ENCODE measurements around the gene GNPDA1.

GNPDA1 gene

GRCh38 chr5:141989720-141990119, 23.1 kb downstream of the GNPDA1 start:
- Histone ChIP-seq H4K20me1 (ENCODE audit: low read depth, low read length) (no peaks in the 10 kb centered on the region), H3K9ac (ENCODE audit: low read length) (no peak overlapping the region), H3K9me3 (ENCODE audit: insufficient read depth, low read length) (no peaks in the 10 kb centered on the region), H3K27me3 (ENCODE audit: low read length) (no peaks in the 10 kb centered on the region), H3K4me2 (ENCODE audit: low read depth, low read length, poor library complexity, severe bottlenecking) (no peak overlapping the region), H3K9me2 (replicated peaks; ENCODE audit: insufficient read depth, low read length) (no peaks in the 10 kb centered on the region), H3K4me3 (ENCODE audit: insufficient read depth, low read length, poor library complexity, severe bottlenecking) (no peak overlapping the region), H3K27ac (ENCODE audit: low read depth, low read length) (no peak overlapping the region), H3K79me2 (ENCODE audit: insufficient read depth, low read length) (no peaks in the 10 kb centered on the region), H3F3A (ENCODE audit: insufficient read depth) (no peaks in the 10 kb centered on the region), H2AFZ (ENCODE audit: low read depth, low read length, severe bottlenecking) (no peak overlapping the region), H3K36me3 (ENCODE audit: low read length) (peaks cover 9% of the 10 kb centered on the region; the same call in 1 of the 2 replicates)
- no peak for TF ChIP-seq EZH2phosphoT487 (conservative IDR thresholded peaks at IDR 0.05; ENCODE audit: low read length)
- TF ChIP-seq, protein P1, sequence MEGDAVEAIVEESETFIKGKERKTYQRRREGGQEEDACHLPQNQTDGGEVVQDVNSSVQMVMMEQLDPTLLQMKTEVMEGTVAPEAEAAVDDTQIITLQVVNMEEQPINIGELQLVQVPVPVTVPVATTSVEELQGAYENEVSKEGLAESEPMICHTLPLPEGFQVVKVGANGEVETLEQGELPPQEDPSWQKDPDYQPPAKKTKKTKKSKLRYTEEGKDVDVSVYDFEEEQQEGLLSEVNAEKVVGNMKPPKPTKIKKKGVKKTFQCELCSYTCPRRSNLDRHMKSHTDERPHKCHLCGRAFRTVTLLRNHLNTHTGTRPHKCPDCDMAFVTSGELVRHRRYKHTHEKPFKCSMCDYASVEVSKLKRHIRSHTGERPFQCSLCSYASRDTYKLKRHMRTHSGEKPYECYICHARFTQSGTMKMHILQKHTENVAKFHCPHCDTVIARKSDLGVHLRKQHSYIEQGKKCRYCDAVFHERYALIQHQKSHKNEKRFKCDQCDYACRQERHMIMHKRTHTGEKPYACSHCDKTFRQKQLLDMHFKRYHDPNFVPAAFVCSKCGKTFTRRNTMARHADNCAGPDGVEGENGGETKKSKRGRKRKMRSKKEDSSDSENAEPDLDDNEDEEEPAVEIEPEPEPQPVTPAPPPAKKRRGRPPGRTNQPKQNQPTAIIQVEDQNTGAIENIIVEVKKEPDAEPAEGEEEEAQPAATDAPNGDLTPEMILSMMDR (IDR thresholded peaks at IDR 0.05; ENCODE audit: insufficient read depth, low read length, poor library complexity, severe bottlenecking), result no peak

DNA sequence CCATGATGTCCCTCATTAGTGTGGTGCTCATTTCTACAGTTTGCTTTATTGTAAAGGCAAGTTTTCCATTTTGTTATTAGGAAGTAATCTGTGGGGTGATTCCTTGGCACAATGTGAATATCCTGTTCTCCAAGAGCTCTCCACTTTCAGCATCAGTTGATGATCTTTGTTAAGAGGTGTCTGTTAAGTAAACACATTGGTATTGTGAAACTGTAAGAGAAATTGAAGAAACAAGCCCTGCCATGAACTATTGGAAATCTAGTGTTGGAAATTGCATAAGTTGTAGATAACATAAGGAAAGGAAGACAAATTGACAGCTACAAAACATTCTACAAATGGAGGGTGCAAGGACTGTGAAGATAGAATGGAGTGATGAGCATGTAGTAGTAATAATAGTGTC, 26.8 kb downstream of the GNPDA1 start:
- no peak overlapping the region for H3K4me2 ChIP-seq (ENCODE audit: low read depth, low read length, poor library complexity, severe bottlenecking)
- no peaks in the 10 kb centered on the region for H4K20me1 ChIP-seq (ENCODE audit: low read depth, low read length)
- H3K27me3 ChIP-seq (ENCODE audit: low read length), result no peaks in the 10 kb centered on the region
- no peaks in the 10 kb centered on the region for H3F3A ChIP-seq (ENCODE audit: insufficient read depth)
- TF ChIP-seq EZH2phosphoT487 (conservative IDR thresholded peaks at IDR 0.05; ENCODE audit: low read length), result no peak
- TF ChIP-seq, protein P1 (IDR thresholded peaks at IDR 0.05; ENCODE audit: insufficient read depth, low read length, poor library complexity, severe bottlenecking), result no peak
- H3K9ac ChIP-seq (ENCODE audit: low read length), result no peak overlapping the region
- no peak overlapping the region for H3K4me3 ChIP-seq (ENCODE audit: insufficient read depth, low read length, poor library complexity, severe bottlenecking)
- peaks cover 22% of the 10 kb centered on the region; the same call in 1 of the 2 replicates for H3K36me3 ChIP-seq (ENCODE audit: low read length)
- H3K27ac ChIP-seq (ENCODE audit: low read depth, low read length), result no peak overlapping the region
- H2AFZ ChIP-seq (ENCODE audit: low read depth, low read length, severe bottlenecking), result no peak overlapping the region
- H3K79me2 ChIP-seq (ENCODE audit: insufficient read depth, low read length), result no peaks in the 10 kb centered on the region
- no peaks in the 10 kb centered on the region for H3K9me2 ChIP-seq (replicated peaks; ENCODE audit: insufficient read depth, low read length)
- no peaks in the 10 kb centered on the region for H3K9me3 ChIP-seq (ENCODE audit: insufficient read depth, low read length)

GRCh38 chr5:141982626-141983025, 30.2 kb downstream of the GNPDA1 start:
- no peaks in the 10 kb centered on the region for H3K9me3 ChIP-seq (ENCODE audit: insufficient read depth, low read length)
- H3K9me2 ChIP-seq (replicated peaks; ENCODE audit: insufficient read depth, low read length), result no peaks in the 10 kb centered on the region
- H4K20me1 ChIP-seq (ENCODE audit: low read depth, low read length), result no peaks in the 10 kb centered on the region
- no peak overlapping the region for H3K9ac ChIP-seq (ENCODE audit: low read length)
- H3K79me2 ChIP-seq (ENCODE audit: insufficient read depth, low read length), result no peaks in the 10 kb centered on the region
- H3K27ac ChIP-seq (ENCODE audit: low read depth, low read length), result no peak overlapping the region
- no peak overlapping the region for H3K4me3 ChIP-seq (ENCODE audit: insufficient read depth, low read length, poor library complexity, severe bottlenecking)
- no peak overlapping the region for H3K4me2 ChIP-seq (ENCODE audit: low read depth, low read length, poor library complexity, severe bottlenecking)
- peaks cover 20% of the 10 kb centered on the region; the same call in 1 of the 2 replicates for H3K36me3 ChIP-seq (ENCODE audit: low read length)
- H2AFZ ChIP-seq (ENCODE audit: low read depth, low read length, severe bottlenecking), result no peak overlapping the region
- no peaks in the 10 kb centered on the region for H3K27me3 ChIP-seq (ENCODE audit: low read length)
- no peaks in the 10 kb centered on the region for H3F3A ChIP-seq (ENCODE audit: insufficient read depth)
- TF ChIP-seq, protein P1 (IDR thresholded peaks at IDR 0.05; ENCODE audit: insufficient read depth, low read length, poor library complexity, severe bottlenecking), result no peak
- no peak for TF ChIP-seq EZH2phosphoT487 (conservative IDR thresholded peaks at IDR 0.05; ENCODE audit: low read length)
